Sigmoid colon (tissue), 7 donors: ENCODE results near the gene CMSS1. TPM values are rescaled to one million over a fixed set of nuclear protein-coding genes. Genes with fewer than 3 reads are reported as not detected.
A peak's percentile ranks its signal among the peaks of the same experiment; 100 is the strongest.

ENCODE experiments used
- DNase-seq: peaks from one replicate; pipeline ENCODE4 v3.0.0-alpha.2; 2019
- H3K27ac ChIP-seq, 4 donors: fragments of 200-600 bp; sonication (generic); one replicate each; pipeline ENCODE4 v1.5.1; 2016 to 2019; ENCODE audit warnings: mild to moderate bottlenecking in 1 of 4
- H3K27me3 ChIP-seq, 3 donors: fragments of 200-600 bp; sonication (generic); one replicate each; pipeline ENCODE4 v1.5.1; 2019; ENCODE audit warnings: mild to moderate bottlenecking in 1 of 3
- H3K36me3 ChIP-seq, 4 donors: fragments of 200-600 bp; sonication (generic); one replicate each; pipeline ENCODE4 v1.5.1; 2016 to 2019
- H3K4me1 ChIP-seq, 4 donors: fragments of 200-600 bp; sonication (generic); one replicate each; pipeline ENCODE4 v1.5.1; 2017 to 2019
- H3K4me3 ChIP-seq, 4 donors: fragments of 200-600 bp; sonication (generic); one replicate each; pipeline ENCODE4 v1.5.1; 2017 to 2019; ENCODE audit warnings: mild to moderate bottlenecking in 2 of 4, moderate library complexity in 1 of 4
- H3K9me3 ChIP-seq, 4 donors: fragments of 200-600 bp in 3 of 4; sonication (generic) in 3 of 4; one replicate each; pipeline versions ENCODE4 v1.5.1 to v1.6.1; 2013 to 2019
- EP300 ChIP-seq, 4 donors: sonication (generic); formaldehyde crosslinking; IDR thresholded peaks; one replicate each; pipeline ENCODE4 v1.6.1; 2017; ENCODE audit warnings: antibody characterized with exemption in 4 of 4
- POLR2A ChIP-seq, 2 donors: fragments of 450-650 bp; IDR thresholded peaks; one replicate each; pipeline ENCODE4 v1.6.1; 2016; ENCODE audit warnings: antibody characterized with exemption in 2 of 2, mild to moderate bottlenecking in 2 of 2, moderate library complexity in 2 of 2
- POLR2AphosphoS5 ChIP-seq, 4 donors: sonication (generic); formaldehyde crosslinking; IDR thresholded peaks; one replicate each; pipeline ENCODE4 v1.6.1; 2017; ENCODE audit warnings: antibody characterized with exemption in 4 of 4
- WGBS, 2 donors: extraction: QIAGEN DNeasy Blood & Tissue Kit; methylation state at CpG; one replicate each; pipeline ENCODE4 v1.1.7; 2013; 5-methylcytosine and 5-hydroxymethylcytosine counted together
- intact Hi-C: fragments of 100-400 bp; cut with DNase I; formaldehyde crosslinking; loops from one replicate; pipeline ENCODE4 v1.15.1; 2023
- polyA plus RNA-seq, 3 donors: library from polyadenylated mRNA; stranded (reverse); fragments of 200-250 nt; gene quantifications; one replicate each; pipeline ENCODE4 v1.2.3, GENCODE V29; 2013
- total RNA-seq, 4 donors: library from RNA; depleted of rRNA; stranded (reverse); fragments of >200 nt; gene quantifications; one replicate each; pipeline ENCODE4 v1.1.0, GENCODE V29; 2016
- TF ChIP-seq, protein P1 (sequence below), 4 experiments: fragments of 450-650 bp in 3 of 4; fragments of 200-600 bp in 1 of 4; IDR thresholded peaks; one replicate each; pipeline ENCODE4 v1.5.1; 2016 to 2019; ENCODE audit warnings: antibody characterized with exemption in 4 of 4, mild to moderate bottlenecking in 3 of 4, moderate library complexity in 2 of 4
- donor health status: healthy with polysubstance abuse.
- donor health status: Bipolar disorder and iron deficiency.
- donor health status: healthy.

Gene CMSS1
- total and polyA plus RNA-seq, 7 donors = 6.0 to 19.4 (median 13.9) TPM

GRCh38 chr3:99920481-99921376 lies 103.1 kb downstream of the CMSS1 start:
- peaks cover 0 to 21% (median 18%) of the 10 kb centered on the region in 4 donors for H3K4me1 ChIP-seq
- WGBS, 2 donors = 13 to 49% methylated on average over 10 of the region's 10 CpGs
- peak; percentile 86 for DNase-seq
- intact Hi-C loops = no loop called here
- TF ChIP-seq, protein P1, sequence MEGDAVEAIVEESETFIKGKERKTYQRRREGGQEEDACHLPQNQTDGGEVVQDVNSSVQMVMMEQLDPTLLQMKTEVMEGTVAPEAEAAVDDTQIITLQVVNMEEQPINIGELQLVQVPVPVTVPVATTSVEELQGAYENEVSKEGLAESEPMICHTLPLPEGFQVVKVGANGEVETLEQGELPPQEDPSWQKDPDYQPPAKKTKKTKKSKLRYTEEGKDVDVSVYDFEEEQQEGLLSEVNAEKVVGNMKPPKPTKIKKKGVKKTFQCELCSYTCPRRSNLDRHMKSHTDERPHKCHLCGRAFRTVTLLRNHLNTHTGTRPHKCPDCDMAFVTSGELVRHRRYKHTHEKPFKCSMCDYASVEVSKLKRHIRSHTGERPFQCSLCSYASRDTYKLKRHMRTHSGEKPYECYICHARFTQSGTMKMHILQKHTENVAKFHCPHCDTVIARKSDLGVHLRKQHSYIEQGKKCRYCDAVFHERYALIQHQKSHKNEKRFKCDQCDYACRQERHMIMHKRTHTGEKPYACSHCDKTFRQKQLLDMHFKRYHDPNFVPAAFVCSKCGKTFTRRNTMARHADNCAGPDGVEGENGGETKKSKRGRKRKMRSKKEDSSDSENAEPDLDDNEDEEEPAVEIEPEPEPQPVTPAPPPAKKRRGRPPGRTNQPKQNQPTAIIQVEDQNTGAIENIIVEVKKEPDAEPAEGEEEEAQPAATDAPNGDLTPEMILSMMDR (IDR thresholded peaks at IDR 0.05) = no peak
- no peak for TF ChIP-seq POLR2A (IDR thresholded peaks at IDR 0.05)
- no peak for TF ChIP-seq POLR2AphosphoS5 (IDR thresholded peaks at IDR 0.05)
- no peak for TF ChIP-seq EP300 (IDR thresholded peaks at IDR 0.05)
- no peaks in the 10 kb centered on the region for H3K27me3 ChIP-seq
- H3K9me3 ChIP-seq = no peaks in the 10 kb centered on the region
- H3K27ac ChIP-seq = peak overlapping the region; percentile 22 to 55 (median 44)
- no peaks in the 10 kb centered on the region for H3K36me3 ChIP-seq
- H3K4me3 ChIP-seq = no peak overlapping the region

DNA sequence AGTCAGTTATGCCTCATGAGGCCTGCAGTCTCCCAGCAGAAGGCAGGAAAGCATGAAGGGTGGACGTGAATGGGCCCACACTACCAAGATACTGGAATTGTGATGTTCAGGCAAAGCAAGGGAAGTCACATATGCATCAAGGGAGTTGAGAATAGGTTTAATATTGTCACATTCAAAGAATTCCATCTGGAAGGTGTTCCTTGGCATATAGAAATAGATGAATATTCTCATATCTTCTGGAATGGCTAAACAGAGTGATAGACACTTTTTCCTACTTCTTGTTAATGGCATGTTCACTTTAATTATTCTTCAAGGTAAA lies 103.7 kb downstream of the CMSS1 start:
- TF ChIP-seq, protein P1 (IDR thresholded peaks at IDR 0.05) = no peak
- TF ChIP-seq EP300 (IDR thresholded peaks at IDR 0.05) (no peak), POLR2A (IDR thresholded peaks at IDR 0.05) (no peak), POLR2AphosphoS5 (IDR thresholded peaks at IDR 0.05) (no peak)
- Histone ChIP-seq H3K9me3 (no peaks in the 10 kb centered on the region), H3K4me1 (peaks cover 0 to 27% (median 23%) of the 10 kb centered on the region in 4 donors), H3K4me3 (no peak overlapping the region), H3K27me3 (no peaks in the 10 kb centered on the region), H3K27ac (peak overlapping the region; percentile 22 to 55 (median 44)), H3K36me3 (no peaks in the 10 kb centered on the region)
- intact Hi-C loops = no loop called here
- DNase-seq = no peak
- WGBS, 2 donors = 25 to 78% methylated on average over 1 of the region's 1 CpG

- TF ChIP-seq, protein P1 (IDR thresholded peaks at IDR 0.05) = no peak
- TF ChIP-seq EP300 (IDR thresholded peaks at IDR 0.05) (no peak), POLR2A (IDR thresholded peaks at IDR 0.05) (no peak), POLR2AphosphoS5 (IDR thresholded peaks at IDR 0.05) (no peak)
- peaks cover 0 to 27% (median 24%) of the 10 kb centered on the region in 4 donors for H3K4me1 ChIP-seq
- DNase-seq = no peak
- 87 to 91% methylated on average over 1 of the region's 1 CpG for WGBS, 2 donors
- no peaks in the 10 kb centered on the region for H3K9me3 ChIP-seq
- no peak overlapping the region for H3K4me3 ChIP-seq
- peak overlapping the region in 1 of 4 donors; percentile 50 for H3K27ac ChIP-seq
- intact Hi-C loops = no loop called here
- H3K27me3 ChIP-seq = no peaks in the 10 kb centered on the region
- no peaks in the 10 kb centered on the region for H3K36me3 ChIP-seq
These were observed 104.3 kb downstream of the CMSS1 start for GRCh38 chr3:99921986-99922385.

DNA sequence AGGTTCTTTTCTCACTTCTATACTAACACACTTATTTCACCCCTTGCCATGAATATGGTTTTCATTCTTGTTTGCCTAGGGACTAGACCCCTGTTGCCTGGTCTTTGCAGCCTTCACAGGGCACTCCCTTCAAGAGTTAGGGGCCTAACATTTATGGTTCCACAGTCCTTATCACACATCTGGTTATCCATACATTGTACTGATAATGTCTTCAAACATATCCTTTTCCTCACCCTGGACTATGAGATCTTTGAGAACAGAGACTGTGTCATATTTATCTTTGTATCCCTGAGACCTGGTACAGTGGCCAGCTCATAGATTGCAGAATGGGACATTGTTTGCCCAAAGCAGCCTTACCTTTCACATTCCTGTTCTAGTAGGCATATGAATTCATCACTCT lies 106.2 kb downstream of the CMSS1 start:
- TF ChIP-seq POLR2A (IDR thresholded peaks at IDR 0.05) = no peak
- TF ChIP-seq POLR2AphosphoS5 (IDR thresholded peaks at IDR 0.05) = no peak
- no peak for TF ChIP-seq EP300 (IDR thresholded peaks at IDR 0.05)
- TF ChIP-seq, protein P1 (IDR thresholded peaks at IDR 0.05) = no peak
- H3K27me3 ChIP-seq = no peaks in the 10 kb centered on the region
- H3K4me3 ChIP-seq = no peak overlapping the region
- DNase-seq = no peak
- no peaks in the 10 kb centered on the region for H3K36me3 ChIP-seq
- H3K27ac ChIP-seq = no peak overlapping the region
- H3K9me3 ChIP-seq = no peaks in the 10 kb centered on the region
- peaks cover 0 to 39% (median 36%) of the 10 kb centered on the region in 4 donors for H3K4me1 ChIP-seq
- intact Hi-C loops = no loop called here
